SK-N-SH treated with all-trans-retinoic acid at 6 μM for 48 hours (cell line): ENCODE data around the gene IBSP.
A peak's percentile ranks its signal among the peaks of the same experiment; 100 is the strongest.

Experiments
- ATAC-seq: fragments of 200-7000 bp; cut with Tn5 transposase; 3 replicates; pipeline ENCODE4 v1.9.1; 2020; ENCODE audit warnings: mild to moderate bottlenecking, moderate library complexity
- ARNTL ChIP-seq: fragments of 450-650 bp; formaldehyde crosslinking; IDR thresholded peaks from 2 replicates; pipeline ENCODE4 v1.5.0; 2020; ENCODE audit warnings: low read depth, mild to moderate bottlenecking, moderate library complexity, borderline replicate concordance
- BACH2 ChIP-seq: fragments of 250-450 bp; sonication (Bioruptor Pico); IDR thresholded peaks from 2 replicates; pipeline ENCODE4 v1.9.0; 2021; ENCODE audit warnings: mild to moderate bottlenecking, borderline replicate concordance
- CREB5 ChIP-seq: fragments of 250-450 bp; sonication (Bioruptor Pico); IDR thresholded peaks from 2 replicates; pipeline ENCODE4 v1.5.1; 2020; ENCODE audit warnings: low read depth, mild to moderate bottlenecking, moderate library complexity
- CSDC2 ChIP-seq: fragments of 250-450 bp; sonication (Bioruptor Pico); IDR thresholded peaks from 2 replicates; pipeline ENCODE4 v1.5.0; 2020; ENCODE audit warnings: mild to moderate bottlenecking, moderate library complexity
- CSRNP3 ChIP-seq: fragments of 250-450 bp; sonication (Bioruptor Pico); IDR thresholded peaks from 2 replicates; pipeline ENCODE4 v1.5.1; 2021; ENCODE audit warnings: mild to moderate bottlenecking, moderate library complexity
- ESRRG ChIP-seq: fragments of 250-450 bp; sonication (Bioruptor Pico); IDR thresholded peaks from 2 replicates; pipeline ENCODE4 v1.6.1; 2021; ENCODE audit warnings: mild to moderate bottlenecking
- ISL1 ChIP-seq: fragments of 250-450 bp; sonication (Bioruptor Pico); IDR thresholded peaks from 2 replicates; pipeline ENCODE4 v2.1.2; 2022; ENCODE audit warnings: mild to moderate bottlenecking, moderate library complexity
- OSR1 ChIP-seq: fragments of 250-450 bp; sonication (Bioruptor Pico); IDR thresholded peaks from 2 replicates; pipeline ENCODE4 v1.8.0; 2022; ENCODE audit warnings: moderate library complexity, mild to moderate bottlenecking, inconsistent platforms
- PATZ1 ChIP-seq: fragments of 250-450 bp; sonication (Bioruptor Pico); IDR thresholded peaks from 2 replicates; pipeline ENCODE4 v1.8.0; 2020; ENCODE audit warnings: mild to moderate bottlenecking, moderate library complexity, borderline replicate concordance
- POU6F1 ChIP-seq: fragments of 250-450 bp; sonication (Bioruptor Pico); IDR thresholded peaks from 2 replicates; pipeline ENCODE4 v1.8.0; 2021; ENCODE audit warnings: low read depth, mild to moderate bottlenecking, moderate library complexity, borderline replicate concordance
- PPARA ChIP-seq: fragments of 250-450 bp; sonication (Bioruptor Pico); IDR thresholded peaks from 2 replicates; pipeline ENCODE4 v1.5.0; 2020; ENCODE audit warnings: mild to moderate bottlenecking, borderline replicate concordance
- RARB ChIP-seq: fragments of 250-450 bp; sonication (Bioruptor Pico); IDR thresholded peaks from 2 replicates; pipeline ENCODE4 v1.8.0; 2021; ENCODE audit warnings: mild to moderate bottlenecking, moderate library complexity
- TCF4 ChIP-seq: fragments of 250-450 bp; sonication (Bioruptor Pico); IDR thresholded peaks from 2 replicates; pipeline ENCODE4 v1.8.0; 2021; ENCODE audit warnings: mild to moderate bottlenecking, moderate library complexity, borderline replicate concordance
- TOX ChIP-seq: fragments of 250-450 bp; sonication (Bioruptor Pico); IDR thresholded peaks from 2 replicates; pipeline ENCODE4 v1.8.0; 2021; ENCODE audit warnings: mild to moderate bottlenecking, moderate library complexity, borderline replicate concordance
- TSHZ2 ChIP-seq: fragments of 250-450 bp; sonication (Bioruptor Pico); IDR thresholded peaks from 2 replicates; pipeline ENCODE4 v1.5.0; 2020; ENCODE audit warnings: mild to moderate bottlenecking, moderate library complexity
- ZC3H10 ChIP-seq: fragments of 250-450 bp; sonication (Bioruptor Pico); IDR thresholded peaks from 2 replicates; pipeline ENCODE4 v1.5.1; 2021; ENCODE audit warnings: mild to moderate bottlenecking, moderate library complexity
- ZFP3 ChIP-seq: fragments of 250-450 bp; sonication (Bioruptor Pico); IDR thresholded peaks from 2 replicates; pipeline ENCODE4 v1.5.0; 2020; ENCODE audit warnings: mild to moderate bottlenecking, moderate library complexity
- ZFP30 ChIP-seq: fragments of 450-650 bp; formaldehyde crosslinking; IDR thresholded peaks from 2 replicates; pipeline ENCODE4 v1.5.0; 2022; ENCODE audit warnings: mild to moderate bottlenecking, moderate library complexity
- ZNF565 ChIP-seq: fragments of 450-650 bp; formaldehyde crosslinking; conservative IDR thresholded peaks from 2 replicates; pipeline ENCODE4 v1.5.0; 2020; ENCODE audit warnings: low read depth, mild to moderate bottlenecking, moderate library complexity
- ZNF70 ChIP-seq: fragments of 450-650 bp; formaldehyde crosslinking; IDR thresholded peaks from 2 replicates; pipeline ENCODE4 v1.5.0; 2020; ENCODE audit warnings: mild to moderate bottlenecking, moderate library complexity
- ZNF8 ChIP-seq: fragments of 450-650 bp; formaldehyde crosslinking; IDR thresholded peaks from 2 replicates; pipeline ENCODE4 v1.5.0; 2020; ENCODE audit warnings: mild to moderate bottlenecking, moderate library complexity

IBSP gene

GRCh38 chr4:87839592-87839946 lies 40.2 kb downstream of the IBSP start:
- TF ChIP-seq ZNF70 (no peak), ZFP3 (CRISPR knock-in tag) (no peak), CREB5 (CRISPR knock-in tag) (no peak), RARB (CRISPR knock-in tag) (no peak), TSHZ2 (no peak), ARNTL (no peak), POU6F1 (CRISPR knock-in tag) (no peak), TCF4 (CRISPR knock-in tag) (no peak), CSRNP3 (CRISPR knock-in tag) (no peak), ESRRG (no peak), ZNF565 (CRISPR knock-in tag) (no peak), OSR1 (CRISPR knock-in tag) (no peak), PPARA (no peak), BACH2 (CRISPR knock-in tag) (no peak), ZC3H10 (CRISPR knock-in tag) (no peak), PATZ1 (CRISPR knock-in tag) (no peak), CSDC2 (CRISPR knock-in tag) (no peak), ISL1 (CRISPR knock-in tag) (no peak), TOX (CRISPR knock-in tag) (no peak), ZFP30 (no peak)
- no peak for ATAC-seq

- TF ChIP-seq POU6F1 (CRISPR knock-in tag), result no peak
- TF ChIP-seq ZFP3 (CRISPR knock-in tag), result no peak
- no peak for TF ChIP-seq ZNF8
- no peak for TF ChIP-seq ZNF565 (CRISPR knock-in tag)
- no peak for TF ChIP-seq ESRRG
These were observed 40.8 kb downstream of the IBSP start for GRCh38 chr4:87840149-87840548.

GRCh38 chr4:87843936-87844335 lies 44.6 kb downstream of the IBSP start:
- ATAC-seq, result peak; percentile 86
- TF ChIP-seq POU6F1 (CRISPR knock-in tag) (no peak), TCF4 (CRISPR knock-in tag) (no peak), PATZ1 (CRISPR knock-in tag) (no peak), CSRNP3 (CRISPR knock-in tag) (no peak), ZNF565 (CRISPR knock-in tag) (no peak), ESRRG (no peak)

More at GRCh38 chr4:87840149-87840548, 40.8 kb downstream of the IBSP start:
- ATAC-seq, result no peak
